ENCODE measurements around the gene CALD1.

Gene CALD1

DNA sequence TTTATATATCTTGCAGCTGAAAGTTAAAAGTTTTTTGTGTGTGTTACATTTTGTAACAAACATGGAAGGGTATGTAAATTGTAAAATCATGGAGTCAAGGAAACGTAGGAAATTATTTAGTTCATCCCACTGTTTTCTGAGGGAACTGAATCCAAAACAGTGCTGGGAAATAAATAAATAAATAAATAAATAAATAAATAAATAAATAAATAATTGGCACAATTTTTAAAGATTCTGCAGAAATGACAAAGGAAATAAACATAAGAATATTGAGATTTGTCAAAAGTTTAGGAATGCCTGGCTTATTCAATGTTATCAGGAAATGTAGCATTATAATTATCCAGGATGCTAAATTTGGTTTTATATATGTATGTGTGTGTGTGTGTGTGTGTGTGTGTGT lies 115.5 kb downstream of the CALD1 start:
- DNase-seq (ENCODE audit: low spot score) = no peak

DNA sequence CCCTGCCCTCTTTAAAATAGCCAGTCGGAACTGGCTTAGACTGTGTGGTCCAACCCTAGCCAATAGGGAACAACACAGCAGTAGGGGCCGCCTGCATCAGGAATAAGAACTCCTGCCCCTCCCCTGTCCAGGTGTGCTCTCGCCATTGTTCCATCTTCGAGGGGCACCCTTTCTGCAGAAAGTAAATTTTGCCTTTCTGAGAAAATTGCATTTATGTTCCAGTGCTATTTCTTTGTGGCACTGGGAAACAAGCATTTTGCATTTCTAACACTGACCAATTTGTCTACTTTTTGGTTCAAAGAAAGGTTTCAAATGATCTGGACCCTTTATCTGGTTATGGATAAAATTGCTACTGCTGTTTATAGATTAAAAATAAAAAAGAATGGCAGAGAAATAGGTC lies 116.6 kb downstream of the CALD1 start:
- DNase-seq (ENCODE audit: low spot score) = no peak

DNA sequence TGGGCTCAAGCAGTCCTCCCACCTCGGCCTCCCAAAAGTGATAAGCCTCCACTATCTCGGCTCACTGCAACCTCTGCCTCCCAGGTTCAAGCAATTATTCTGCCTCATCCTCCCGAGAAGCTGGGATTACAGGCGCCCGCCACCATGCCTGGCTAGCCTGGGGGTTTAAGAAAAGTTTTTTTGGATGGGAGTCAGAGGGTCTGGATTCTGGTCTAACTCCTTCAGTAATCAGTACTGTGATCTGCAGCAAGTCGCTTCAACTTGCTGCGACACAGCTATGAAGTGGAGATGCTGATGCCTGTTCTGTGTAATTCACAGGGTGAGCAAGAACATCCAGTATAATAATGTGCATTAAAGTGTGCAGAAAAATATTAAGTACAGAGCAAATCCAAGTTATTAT lies 118.5 kb downstream of the CALD1 start:
- DNase-seq (ENCODE audit: low spot score) = no peak

DNA sequence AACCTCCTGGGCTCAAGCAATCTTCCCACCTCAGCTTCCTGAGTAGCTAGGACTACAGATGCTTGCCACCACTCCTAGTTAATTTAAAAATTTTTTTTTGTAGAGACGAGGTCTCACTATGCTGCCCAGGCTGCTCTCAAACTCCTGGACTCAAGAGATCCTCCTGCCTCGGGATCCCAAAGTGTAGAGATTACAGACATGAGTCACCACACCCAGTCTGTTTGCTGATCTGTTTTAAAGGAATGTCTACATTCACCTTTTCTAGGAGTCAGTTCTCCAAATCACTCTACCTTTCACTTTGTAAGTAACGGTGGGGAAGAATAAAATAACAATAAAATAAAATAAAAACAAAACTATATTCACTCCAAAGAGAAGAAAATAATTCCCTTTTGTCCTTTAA lies 120.3 kb downstream of the CALD1 start:
- DNase-seq (ENCODE audit: low spot score) = no peak

GRCh38 chr7:134900166-134900982 lies 120.9 kb downstream of the CALD1 start:
- no peak for DNase-seq (ENCODE audit: low spot score)

- no peak for DNase-seq (ENCODE audit: low spot score)
Measured at GRCh38 chr7:134901389-134902020, 122.1 kb downstream of the CALD1 start.

- DNase-seq (ENCODE audit: low spot score) = no peak
Measured at GRCh38 chr7:134902058-134902457, 122.6 kb downstream of the CALD1 start.

- DNase-seq (ENCODE audit: low spot score) = no peak
Measured at GRCh38 chr7:134903073-134903790, 123.8 kb downstream of the CALD1 start.

- no peak for DNase-seq (ENCODE audit: low spot score)
Measured at GRCh38 chr7:134905375-134905774, 125.9 kb downstream of the CALD1 start.

DNA sequence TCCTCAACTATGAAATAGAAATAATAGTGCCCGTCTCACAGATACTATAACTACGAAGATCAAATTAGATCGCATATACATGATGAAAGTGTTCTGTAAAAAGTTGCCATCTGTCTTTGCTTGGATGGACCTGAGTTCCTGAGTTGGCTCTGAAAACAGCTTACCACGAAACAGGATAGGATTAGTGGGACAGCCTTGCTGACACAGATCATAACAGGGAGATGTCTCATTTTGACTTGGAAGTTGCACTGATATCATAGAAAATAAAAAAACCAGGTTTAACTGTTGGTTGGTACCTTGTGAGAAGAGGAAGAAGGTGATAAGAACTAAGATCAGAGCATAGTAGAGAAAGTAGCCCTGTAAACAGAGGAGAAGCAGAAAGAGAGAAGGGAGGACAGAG lies 127.6 kb downstream of the CALD1 start:
- no peak for DNase-seq (ENCODE audit: low spot score)

DNA sequence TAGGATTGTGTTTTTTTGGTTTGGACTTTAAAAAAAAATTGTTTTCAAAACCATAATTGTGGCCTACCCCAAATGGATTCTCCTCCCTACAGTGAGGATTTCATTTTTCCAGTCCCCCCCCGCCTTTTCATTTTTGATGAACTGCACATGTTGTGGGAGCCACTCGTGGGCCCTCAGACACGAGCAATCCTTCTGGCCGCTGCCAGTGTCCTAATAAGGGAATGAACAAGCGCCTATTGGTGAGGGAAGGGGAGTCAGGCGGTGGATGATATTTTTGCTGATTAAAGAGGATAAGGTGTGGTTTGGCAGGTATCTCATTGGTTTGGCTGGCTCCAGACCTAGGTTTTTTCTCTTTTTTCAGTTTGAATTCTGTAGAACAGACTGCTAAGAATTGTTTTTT lies 128.2 kb downstream of the CALD1 start:
- DNase-seq (ENCODE audit: low spot score) = no peak

DNA sequence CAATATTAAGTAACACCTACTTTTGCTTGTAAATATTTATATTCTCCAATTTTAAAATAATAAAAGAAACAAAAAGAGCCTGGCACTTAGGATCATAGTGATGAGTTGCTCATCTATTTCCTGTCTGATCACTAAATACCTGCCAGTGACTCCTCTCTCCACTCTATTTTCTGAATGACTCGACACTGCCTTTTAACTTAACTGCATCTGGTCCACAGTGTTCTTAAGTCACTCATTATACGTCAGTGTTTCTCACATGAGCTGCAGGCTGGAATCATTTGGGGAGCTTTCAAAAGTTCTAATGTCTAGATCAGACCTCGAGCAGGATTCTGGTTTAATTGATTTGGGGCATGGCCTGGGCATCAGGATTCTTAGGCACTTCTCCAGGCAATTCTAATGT lies 128.9 kb downstream of the CALD1 start:
- no peak for DNase-seq (ENCODE audit: low spot score)

- DNase-seq (ENCODE audit: low spot score) = no peak
Measured at GRCh38 chr7:134910214-134910890, 130.9 kb downstream of the CALD1 start.

GRCh38 chr7:134910968-134911367 lies 131.5 kb downstream of the CALD1 start:
- no peak for DNase-seq (ENCODE audit: low spot score)

- no peak for DNase-seq (ENCODE audit: low spot score)
Measured at GRCh38 chr7:134916171-134916883, 136.9 kb downstream of the CALD1 start.

DNA sequence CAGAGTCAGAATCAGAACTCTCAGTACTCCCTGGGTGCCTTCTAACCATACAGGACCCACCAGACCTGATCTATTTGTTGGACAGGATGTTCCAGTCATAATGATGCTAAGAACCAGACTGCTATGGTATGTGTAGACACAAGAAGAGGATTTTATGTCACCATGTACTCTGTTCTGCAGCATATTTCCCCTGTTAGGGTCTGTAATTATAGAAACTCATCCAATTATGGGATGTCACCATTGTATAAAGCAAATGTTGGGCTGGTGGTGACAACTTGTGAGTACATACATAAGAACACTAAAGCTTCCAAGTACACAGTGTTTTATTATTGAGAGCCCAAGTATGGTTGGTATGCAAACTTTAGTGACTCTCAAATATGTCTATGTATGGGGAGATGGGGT lies 139.8 kb downstream of the CALD1 start:
- DNase-seq (ENCODE audit: low spot score) = no peak

- no peak for DNase-seq (ENCODE audit: low spot score)
Measured at GRCh38 chr7:134920026-134920753, 140.8 kb downstream of the CALD1 start.

- no peak for DNase-seq (ENCODE audit: low spot score)
Measured at GRCh38 chr7:134922720-134923704, 143.6 kb downstream of the CALD1 start.

- no peak for DNase-seq (ENCODE audit: low spot score)
Measured at GRCh38 chr7:134925766-134926165, 146.3 kb downstream of the CALD1 start.

GRCh38 chr7:134926396-134926795 lies 147.0 kb downstream of the CALD1 start:
- DNase-seq (ENCODE audit: low spot score) = no peak

Data from putamen (tissue), 1 donor.